SH-SY5Y (cell line): ENCODE data around the gene TSHZ3.

Experiments used
- GATA2 ChIP-seq: IDR thresholded peaks from 2 replicates; pipeline ENCODE4 v1.6.1; 2011; ENCODE audit warnings: mild to moderate bottlenecking, low read depth, low read length
- GATA3 ChIP-seq: IDR thresholded peaks from 2 replicates; pipeline ENCODE4 v1.6.1; 2011; ENCODE audit warnings: low read depth, mild to moderate bottlenecking, low read length, moderate library complexity

DNA sequence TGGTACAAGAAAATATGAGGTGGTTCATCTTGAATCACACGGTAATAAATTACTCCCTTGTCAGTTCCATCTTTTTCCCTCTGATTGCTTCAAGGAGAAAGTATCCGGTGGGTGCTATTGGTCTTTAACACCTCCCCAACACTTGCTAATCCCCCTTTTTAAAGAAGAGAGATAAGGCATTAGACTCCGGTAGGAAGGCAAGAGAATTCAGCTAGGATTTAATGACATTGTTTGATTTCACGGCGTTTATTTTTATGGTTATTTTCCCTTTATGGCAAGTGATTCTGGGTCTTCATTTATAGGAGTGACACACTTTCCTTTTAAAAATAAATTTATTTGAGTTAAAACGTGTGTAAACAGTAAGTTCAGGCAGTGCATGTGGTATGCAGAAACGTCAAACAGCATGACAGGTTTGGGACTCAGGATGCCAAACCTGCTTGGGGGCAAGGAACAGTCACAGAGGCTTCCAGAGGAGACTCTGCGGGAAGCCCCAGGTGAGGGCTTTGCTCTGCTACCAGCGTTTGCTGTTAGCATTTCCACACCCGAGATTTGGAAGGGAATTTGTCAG is 36.5 kb downstream of the TSHZ3 start:
- TF ChIP-seq GATA3 (no peak), GATA2 (no peak)
